Activated naive CD8-positive, alpha-beta T cell (primary cell): ENCODE data around the gene SUSD1.
"Not testable (repeated sequence)": the region's sequence is repeated elsewhere in the genome, so short reads cannot be mapped to it uniquely, and the experiment has no call there.

Experiments used
- H3K27ac Mint-ChIP-seq: one replicate; pipeline ENCODE4 v1.8.0; 2021; ENCODE audit warnings: mixed read lengths
- H3K27me3 Mint-ChIP-seq: one replicate; pipeline ENCODE4 v1.8.0; 2021; ENCODE audit warnings: mixed read lengths
- H3K36me3 Mint-ChIP-seq: one replicate; pipeline ENCODE4 v1.8.0; 2021; ENCODE audit warnings: mixed read lengths
- H3K4me1 Mint-ChIP-seq: one replicate; pipeline ENCODE4 v1.8.0; 2021; ENCODE audit warnings: low read depth, mixed read lengths
- H3K4me3 Mint-ChIP-seq: one replicate; pipeline ENCODE4 v1.8.0; 2021; ENCODE audit warnings: mild to moderate bottlenecking, mixed read lengths
- H3K9me3 Mint-ChIP-seq: one replicate; pipeline ENCODE4 v1.8.0; 2021; ENCODE audit warnings: low read depth, mixed read lengths

The SUSD1 gene

GRCh38 chr9:112158656-112159367, 16.3 kb downstream of the SUSD1 start:
- Mint-ChIP-seq H3K4me3 (no peak overlapping the region), H3K9me3 (no peaks in the 10 kb centered on the region), H3K27me3 (no peaks in the 10 kb centered on the region), H3K27ac (no peak overlapping the region), H3K36me3 (peaks cover 6% of the 10 kb centered on the region), H3K4me1 (no peaks in the 10 kb centered on the region)

GRCh38 chr9:112157961-112158360, 17.1 kb downstream of the SUSD1 start:
- Mint-ChIP-seq H3K9me3 (no peaks in the 10 kb centered on the region), H3K4me1 (no peaks in the 10 kb centered on the region), H3K27ac (no peak overlapping the region), H3K27me3 (no peaks in the 10 kb centered on the region), H3K4me3 (no peak overlapping the region), H3K36me3 (peaks cover 6% of the 10 kb centered on the region)

GRCh38 chr9:112157087-112157486, 18.0 kb downstream of the SUSD1 start:
- Mint-ChIP-seq H3K4me3 (no peak overlapping the region), H3K36me3 (peaks cover 6% of the 10 kb centered on the region), H3K9me3 (no peaks in the 10 kb centered on the region), H3K27me3 (no peaks in the 10 kb centered on the region), H3K4me1 (no peaks in the 10 kb centered on the region), H3K27ac (no peak overlapping the region)

GRCh38 chr9:112149211-112149610, 25.9 kb downstream of the SUSD1 start:
- H3K4me1 Mint-ChIP-seq, result no peaks in the 10 kb centered on the region
- H3K27me3 Mint-ChIP-seq, result no peaks in the 10 kb centered on the region
- H3K4me3 Mint-ChIP-seq, result no peak overlapping the region
- no peak overlapping the region for H3K27ac Mint-ChIP-seq
- peaks cover 3% of the 10 kb centered on the region for H3K36me3 Mint-ChIP-seq
- no peaks in the 10 kb centered on the region for H3K9me3 Mint-ChIP-seq

GRCh38 chr9:112145886-112146285, 29.2 kb downstream of the SUSD1 start:
- Mint-ChIP-seq H3K36me3 (peaks cover 7% of the 10 kb centered on the region), H3K27me3 (no peaks in the 10 kb centered on the region), H3K4me1 (no peaks in the 10 kb centered on the region), H3K4me3 (no peak overlapping the region), H3K9me3 (no peaks in the 10 kb centered on the region), H3K27ac (no peak overlapping the region)

GRCh38 chr9:112144807-112145206, 30.3 kb downstream of the SUSD1 start:
- H3K27ac Mint-ChIP-seq, result no peak overlapping the region
- H3K4me3 Mint-ChIP-seq, result no peak overlapping the region
- H3K9me3 Mint-ChIP-seq, result no peaks in the 10 kb centered on the region
- H3K27me3 Mint-ChIP-seq, result no peaks in the 10 kb centered on the region
- peaks cover 7% of the 10 kb centered on the region for H3K36me3 Mint-ChIP-seq
- no peaks in the 10 kb centered on the region for H3K4me1 Mint-ChIP-seq

GRCh38 chr9:112142420-112142819, 32.7 kb downstream of the SUSD1 start:
- Mint-ChIP-seq H3K4me1 (no peaks in the 10 kb centered on the region), H3K9me3 (no peaks in the 10 kb centered on the region), H3K4me3 (no peak overlapping the region), H3K36me3 (peaks cover 4% of the 10 kb centered on the region), H3K27me3 (no peaks in the 10 kb centered on the region), H3K27ac (no peak overlapping the region)

GRCh38 chr9:112140936-112141335, 34.2 kb downstream of the SUSD1 start:
- H3K27me3 Mint-ChIP-seq, result no peaks in the 10 kb centered on the region
- H3K4me3 Mint-ChIP-seq, result no peak overlapping the region
- no peak overlapping the region for H3K27ac Mint-ChIP-seq

GRCh38 chr9:112137066-112137465, 38.0 kb downstream of the SUSD1 start:
- Mint-ChIP-seq H3K9me3 (no peaks in the 10 kb centered on the region), H3K4me1 (no peaks in the 10 kb centered on the region), H3K27ac (no peak overlapping the region), H3K27me3 (no peaks in the 10 kb centered on the region), H3K4me3 (no peak overlapping the region), H3K36me3 (peaks cover 26% of the 10 kb centered on the region)

More at GRCh38 chr9:112140936-112141335, 34.2 kb downstream of the SUSD1 start:
- Mint-ChIP-seq H3K4me1 (no peaks in the 10 kb centered on the region), H3K36me3 (peaks cover 8% of the 10 kb centered on the region), H3K9me3 (no peaks in the 10 kb centered on the region)

- no peaks in the 10 kb centered on the region for H3K27me3 Mint-ChIP-seq
- H3K4me3 Mint-ChIP-seq, result no peak overlapping the region
- H3K27ac Mint-ChIP-seq, result no peak overlapping the region
- H3K4me1 Mint-ChIP-seq, result no peaks in the 10 kb centered on the region
- peaks cover 27% of the 10 kb centered on the region for H3K36me3 Mint-ChIP-seq
- H3K9me3 Mint-ChIP-seq, result no peaks in the 10 kb centered on the region
These were observed 39.4 kb downstream of the SUSD1 start for GRCh38 chr9:112135706-112136105.

GRCh38 chr9:112133806-112134205, 41.3 kb downstream of the SUSD1 start:
- H3K9me3 Mint-ChIP-seq, H3K27ac Mint-ChIP-seq, H3K4me1 Mint-ChIP-seq, H3K27me3 Mint-ChIP-seq, H3K4me3 Mint-ChIP-seq: not testable (repeated sequence)
- peaks cover 31% of the 10 kb centered on the region for H3K36me3 Mint-ChIP-seq

GRCh38 chr9:112132356-112132755, 42.7 kb downstream of the SUSD1 start:
- Mint-ChIP-seq H3K9me3 (no peaks in the 10 kb centered on the region), H3K27me3 (no peaks in the 10 kb centered on the region), H3K36me3 (peaks cover 36% of the 10 kb centered on the region)

GRCh38 chr9:112130997-112131396, 44.1 kb downstream of the SUSD1 start:
- Mint-ChIP-seq H3K4me1 (no peaks in the 10 kb centered on the region), H3K9me3 (no peaks in the 10 kb centered on the region), H3K27me3 (no peaks in the 10 kb centered on the region), H3K27ac (no peak overlapping the region), H3K36me3 (peaks cover 34% of the 10 kb centered on the region), H3K4me3 (no peak overlapping the region)

More at GRCh38 chr9:112132356-112132755, 42.7 kb downstream of the SUSD1 start:
- Mint-ChIP-seq H3K27ac (no peak overlapping the region), H3K4me3 (no peak overlapping the region), H3K4me1 (no peaks in the 10 kb centered on the region)

- no peaks in the 10 kb centered on the region for H3K4me1 Mint-ChIP-seq
- no peaks in the 10 kb centered on the region for H3K9me3 Mint-ChIP-seq
- H3K27ac Mint-ChIP-seq, result no peak overlapping the region
- H3K36me3 Mint-ChIP-seq, result peaks cover 30% of the 10 kb centered on the region
- no peak overlapping the region for H3K4me3 Mint-ChIP-seq
- H3K27me3 Mint-ChIP-seq, result no peaks in the 10 kb centered on the region
These were observed 44.8 kb downstream of the SUSD1 start for GRCh38 chr9:112130347-112130746.

GRCh38 chr9:112129246-112129645, 45.9 kb downstream of the SUSD1 start:
- no peaks in the 10 kb centered on the region for H3K9me3 Mint-ChIP-seq
- H3K4me1 Mint-ChIP-seq, result no peaks in the 10 kb centered on the region
- no peak overlapping the region for H3K27ac Mint-ChIP-seq
- no peaks in the 10 kb centered on the region for H3K27me3 Mint-ChIP-seq
- no peak overlapping the region for H3K4me3 Mint-ChIP-seq
- H3K36me3 Mint-ChIP-seq, result peaks cover 29% of the 10 kb centered on the region

- H3K27ac Mint-ChIP-seq, H3K9me3 Mint-ChIP-seq, H3K4me3 Mint-ChIP-seq, H3K4me1 Mint-ChIP-seq, H3K27me3 Mint-ChIP-seq: not testable (repeated sequence)
- peaks cover 22% of the 10 kb centered on the region for H3K36me3 Mint-ChIP-seq
These were observed 46.7 kb downstream of the SUSD1 start for GRCh38 chr9:112128399-112128798.
